Keratinocyte (primary cell): ENCODE measurements around the gene VRK1. TPM values are rescaled to one million over a fixed set of nuclear protein-coding genes. Genes with fewer than 3 reads are reported as not detected.
A peak's percentile ranks its signal among the peaks of the same experiment; 100 is the strongest.

Source experiments
- DNase-seq: peaks from one replicate; pipeline ENCODE4 v3.0.0-alpha.2; 2011; ENCODE audit warnings: low read depth, missing footprints, low spot score
- FAIRE-seq: peaks from 2 replicates; lab custom pipeline; 2011; peaks lifted over from hg19 to GRCh38; lab: Jason Lieb, UNC
- H2AFZ ChIP-seq: 2 replicates; pipeline ENCODE4 v1.6.0; 2012; ENCODE audit warnings: low read length, control low read depth, inconsistent platforms; ENCODE audit not compliant: control insufficient read depth
- H3K27ac ChIP-seq: 2 replicates; pipeline ENCODE4 v1.5.1; 2011; ENCODE audit warnings: low read length; ENCODE audit not compliant: control insufficient read depth, insufficient read depth
- H3K27me3 ChIP-seq: 3 replicates; pipeline ENCODE4 v1.6.0; 2011; ENCODE audit warnings: low read length; ENCODE audit not compliant: control insufficient read depth, insufficient read depth; ENCODE audit errors: extremely low read depth
- H3K36me3 ChIP-seq, 2 experiments: 2 replicates in 1 of 2; 3 replicates in 1 of 2; pipeline ENCODE4 v1.5.1; 2011; ENCODE audit warnings: low read length in 2 of 2, mild to moderate bottlenecking in 1 of 2; ENCODE audit not compliant: control insufficient read depth in 2 of 2, insufficient read depth in 2 of 2; ENCODE audit errors: extremely low read depth in 1 of 2
- H3K4me1 ChIP-seq: 3 replicates; pipeline ENCODE4 v1.5.1; 2011; ENCODE audit warnings: low read length; ENCODE audit not compliant: control insufficient read depth, insufficient read depth; ENCODE audit errors: extremely low read depth
- H3K4me2 ChIP-seq: 3 replicates; pipeline ENCODE4 v1.6.0; 2011; ENCODE audit warnings: low read depth, low read length; ENCODE audit not compliant: control insufficient read depth, insufficient read depth; ENCODE audit errors: extremely low read depth
- H3K4me3 ChIP-seq, 3 experiments: fragments of 200-600 bp in 1 of 3; sonication (generic) in 1 of 3; 2 replicates in 2 of 3; 3 replicates in 1 of 3; pipeline ENCODE4 v1.5.1; 2011 to 2016; ENCODE audit warnings: low read length in 3 of 3, mild to moderate bottlenecking in 3 of 3, control low read depth in 2 of 3, inconsistent platforms in 1 of 3, low read depth in 1 of 3, mixed read lengths in 1 of 3, mixed run types in 1 of 3, moderate library complexity in 1 of 3; ENCODE audit not compliant: control insufficient read depth in 2 of 3, insufficient read depth in 2 of 3; ENCODE audit errors: extremely low read depth in 1 of 3
- H3K79me2 ChIP-seq: 2 replicates; pipeline ENCODE4 v1.6.0; 2012; ENCODE audit warnings: low read length; ENCODE audit not compliant: control insufficient read depth, insufficient read depth
- H3K9ac ChIP-seq: 3 replicates; pipeline ENCODE4 v1.6.0; 2011; ENCODE audit warnings: low read length; ENCODE audit not compliant: control insufficient read depth, insufficient read depth; ENCODE audit errors: extremely low read depth
- H3K9me1 ChIP-seq: 3 replicates; pipeline ENCODE4 v1.6.0; 2011; ENCODE audit warnings: low read length; ENCODE audit not compliant: control insufficient read depth, insufficient read depth; ENCODE audit errors: extremely low read depth
- H3K9me3 ChIP-seq: 2 replicates; pipeline ENCODE4 v1.5.1; 2012; ENCODE audit warnings: low read depth, low read length; ENCODE audit not compliant: control insufficient read depth
- H4K20me1 ChIP-seq: 3 replicates; pipeline ENCODE4 v1.6.0; 2011; ENCODE audit warnings: low read length; ENCODE audit not compliant: control insufficient read depth, insufficient read depth; ENCODE audit errors: extremely low read depth
- CTCF ChIP-seq, 3 experiments: IDR thresholded peaks in 1 of 3; conservative IDR thresholded peaks in 1 of 3; optimal IDR thresholded peaks in 1 of 3; 2 replicates in 2 of 3; 3 replicates in 1 of 3; pipeline versions ENCODE3 to v1.5.1; 2011; ENCODE audit warnings: low read length in 3 of 3, mild to moderate bottlenecking in 3 of 3, moderate library complexity in 2 of 3, control low read depth in 1 of 3, inconsistent platforms in 1 of 3; ENCODE audit not compliant: insufficient read depth in 2 of 3; ENCODE audit errors: extremely low read depth in 1 of 3
- EZH2 ChIP-seq: IDR thresholded peaks from one replicate; pipeline ENCODE4 v1.6.1; 2012; ENCODE audit warnings: inconsistent platforms, mild to moderate bottlenecking, low read length, moderate library complexity
- dilution Hi-C: fragments of 300-500 bp; cut with MboI; formaldehyde crosslinking; loops from one replicate; pipeline ENCODE4 v1.7.0; 2020; ENCODE audit warnings: low sequenced_read_pairs; ENCODE audit not compliant: extremely low pct_ligation_motif_present
- polyA plus RNA-seq, 5 experiments: library from polyadenylated mRNA; depleted of rRNA in 3 of 5; stranded (reverse) in 3 of 5; stranded (forward) in 1 of 5; unstranded in 1 of 5; fragments of >200 nt; gene quantifications; 1 replicate in 1 of 5; 2 replicates in 3 of 5; 3 replicates in 1 of 5; pipeline versions ENCODE4 v1.2.1 to v1.2.3, GENCODE V29; 2011 to 2012; ENCODE audit warnings: missing spikeins in 2 of 5, low read depth in 1 of 5, low replicate concordance in 1 of 5

Gene VRK1
- polyA plus RNA-seq, 1 donor (not counting 4 experiments of a cell fraction or from before 2014, with no cell fraction given) = 27.1 TPM

- Histone ChIP-seq H3K4me2 (no peak overlapping the region), H3K27me3 (no peaks in the 10 kb centered on the region), H4K20me1 (no peaks in the 10 kb centered on the region), H3K9me3 (no peaks in the 10 kb centered on the region), H3K9me1 (no peaks in the 10 kb centered on the region), H3K4me3 (no peak overlapping the region), H3K79me2 (peaks cover 71% of the 10 kb centered on the region), H2AFZ (no peak overlapping the region), H3K27ac (peak overlapping the region; percentile 59), H3K36me3 (no peaks in the 10 kb centered on the region), H3K4me1 (peaks cover 32% of the 10 kb centered on the region), H3K9ac (no peak overlapping the region)
- no peak for DNase-seq
- TF ChIP-seq CTCF (optimal IDR thresholded peaks at IDR 0.05 in 1 of 3, IDR thresholded peaks at IDR 0.05 in 1 of 3, conservative IDR thresholded peaks at IDR 0.05 in 1 of 3; ENCODE audit: extremely low read depth in 1 of 3, insufficient read depth in 2 of 3, low read length in 3 of 3) (no peak), EZH2 (no peak)
- FAIRE-seq = no peak
- dilution Hi-C loops = no loop called here
These were observed 26.5 kb downstream of the VRK1 start for GRCh38 chr14:96823652-96824051.

GRCh38 chr14:96824283-96824682 lies 27.1 kb downstream of the VRK1 start:
- DNase-seq (peak; percentile 26), FAIRE-seq (peak; percentile 90)
- H3K27me3 ChIP-seq = no peaks in the 10 kb centered on the region
- H3K4me2 ChIP-seq = peak overlapping the region; percentile 77
- H3K9me1 ChIP-seq = no peaks in the 10 kb centered on the region
- no peak for TF ChIP-seq EZH2
- TF ChIP-seq CTCF (optimal IDR thresholded peaks at IDR 0.05 in 1 of 3, IDR thresholded peaks at IDR 0.05 in 1 of 3, conservative IDR thresholded peaks at IDR 0.05 in 1 of 3; ENCODE audit: extremely low read depth in 1 of 3, insufficient read depth in 2 of 3, low read length in 3 of 3) = no peak
- H3K4me3 ChIP-seq = peak overlapping the region in 2 of 3 experiments; percentile 15 to 26
- no peaks in the 10 kb centered on the region for H3K36me3 ChIP-seq
- peaks cover 32% of the 10 kb centered on the region for H3K4me1 ChIP-seq
- H3K27ac ChIP-seq = peak overlapping the region; percentile 59
- no peak overlapping the region for H3K9ac ChIP-seq
- dilution Hi-C loops = no loop called here
- no peaks in the 10 kb centered on the region for H3K9me3 ChIP-seq
- no peaks in the 10 kb centered on the region for H4K20me1 ChIP-seq
- H3K79me2 ChIP-seq = peaks cover 70% of the 10 kb centered on the region
- peak overlapping the region; percentile 57 for H2AFZ ChIP-seq
